H9 (cell line): ENCODE measurements around the gene OS9. TPM values are rescaled to one million over a fixed set of nuclear protein-coding genes. Genes with fewer than 3 reads are reported as not detected.

Experiments used
- DNase-seq: peaks from one replicate; pipeline ENCODE4 v3.0.0-alpha.2; 2017
- H2AFZ ChIP-seq: one replicate; pipeline ENCODE4 v1.6.1; 2013; ENCODE audit warnings: mild to moderate bottlenecking, low read length, control low read depth, moderate library complexity
- H2AK5ac ChIP-seq: 2 replicates; pipeline ENCODE4 v1.6.1; 2013; ENCODE audit warnings: low read length, control low read depth, mixed read lengths; ENCODE audit not compliant: insufficient read length
- H2BK120ac ChIP-seq: one replicate; pipeline ENCODE4 v1.6.1; 2013; ENCODE audit warnings: low read depth, mild to moderate bottlenecking, low read length, control low read depth, inconsistent platforms; ENCODE audit not compliant: poor library complexity, severe bottlenecking
- H2BK12ac ChIP-seq: 2 replicates; pipeline ENCODE4 v1.6.1; 2013; ENCODE audit warnings: low read length, control low read depth, mixed read lengths, low read depth; ENCODE audit not compliant: insufficient read length
- H2BK15ac ChIP-seq: 2 replicates; pipeline ENCODE4 v1.6.1; 2013; ENCODE audit warnings: low read depth, low read length, control low read depth
- H2BK20ac ChIP-seq: one replicate; pipeline ENCODE4 v1.6.1; 2013; ENCODE audit warnings: low read depth, mild to moderate bottlenecking, low read length, control low read depth, inconsistent platforms; ENCODE audit not compliant: poor library complexity, severe bottlenecking
- H2BK5ac ChIP-seq: 2 replicates; pipeline ENCODE4 v1.6.1; 2013; ENCODE audit warnings: low read length, control low read depth, mixed read lengths; ENCODE audit not compliant: insufficient read length
- H3K14ac ChIP-seq: 2 replicates; pipeline ENCODE4 v1.6.1; 2013; ENCODE audit warnings: low read length, control low read depth; ENCODE audit not compliant: insufficient read depth
- H3K18ac ChIP-seq: 2 replicates; pipeline ENCODE4 v1.6.1; 2013; ENCODE audit warnings: low read depth, mild to moderate bottlenecking, mixed read lengths, low read length, control low read depth; ENCODE audit not compliant: insufficient read length
- H3K23ac ChIP-seq: 2 replicates; pipeline ENCODE4 v1.6.1; 2013; ENCODE audit warnings: low read length, control low read depth, mixed read lengths, low read depth; ENCODE audit not compliant: insufficient read length
- H3K23me2 ChIP-seq: 2 replicates; pipeline ENCODE4 v1.6.1; 2013; ENCODE audit warnings: low read depth, mild to moderate bottlenecking, mixed read lengths, low read length, control low read depth; ENCODE audit not compliant: insufficient read length, poor library complexity, severe bottlenecking
- H3K27ac ChIP-seq: 2 replicates; pipeline ENCODE4 v1.5.1; 2013; ENCODE audit warnings: low read length, control low read depth, mixed read lengths, low read depth; ENCODE audit not compliant: insufficient read length
- H3K27me3 ChIP-seq: 2 replicates; pipeline ENCODE4 v1.6.1; 2013; ENCODE audit warnings: low read length, control low read depth, inconsistent platforms; ENCODE audit not compliant: insufficient read depth
- H3K4ac ChIP-seq: 2 replicates; pipeline ENCODE4 v1.6.1; 2013; ENCODE audit warnings: low read depth, mild to moderate bottlenecking, control low read depth, inconsistent platforms, low read length, moderate library complexity
- H3K4me1 ChIP-seq: 2 replicates; pipeline ENCODE4 v1.6.1; 2013; ENCODE audit warnings: low read length, control low read depth, inconsistent platforms; ENCODE audit not compliant: insufficient read depth
- H3K4me2 ChIP-seq: 2 replicates; pipeline ENCODE4 v1.6.1; 2013; ENCODE audit warnings: low read length, control low read depth, mixed read lengths; ENCODE audit not compliant: insufficient read length, insufficient read depth
- H3K56ac ChIP-seq: 2 replicates; pipeline ENCODE4 v1.6.1; 2013; ENCODE audit warnings: low read depth, mild to moderate bottlenecking, mixed read lengths, low read length, control low read depth; ENCODE audit not compliant: insufficient read length
- H3K79me1 ChIP-seq: 2 replicates; pipeline ENCODE4 v1.6.1; 2013; ENCODE audit warnings: low read depth, mild to moderate bottlenecking, moderate library complexity, low read length, control low read depth, inconsistent platforms; ENCODE audit not compliant: insufficient read depth, poor library complexity, severe bottlenecking
- H3K79me2 ChIP-seq: 2 replicates; pipeline ENCODE4 v1.6.1; 2013; ENCODE audit warnings: low read length, control low read depth, inconsistent platforms; ENCODE audit not compliant: insufficient read depth
- H3K9ac ChIP-seq: 2 replicates; pipeline ENCODE4 v1.6.1; 2013; ENCODE audit warnings: low read length, control low read depth, mixed read lengths; ENCODE audit not compliant: insufficient read length; ENCODE audit errors: extremely low read depth
- H3K9me3 ChIP-seq: one replicate; pipeline ENCODE4 v1.6.1; 2013; ENCODE audit warnings: low read depth, low read length, inconsistent platforms; ENCODE audit not compliant: control insufficient read depth
- H3T11ph ChIP-seq: one replicate; pipeline ENCODE4 v1.6.1; 2013; ENCODE audit warnings: mild to moderate bottlenecking, low read length, control low read depth, inconsistent platforms
- H4K20me1 ChIP-seq: one replicate; pipeline ENCODE4 v1.6.1; 2013; ENCODE audit not compliant: control insufficient read depth, insufficient read length, insufficient read depth
- H4K5ac ChIP-seq: 2 replicates; pipeline ENCODE4 v1.6.1; 2013; ENCODE audit warnings: low read depth, mild to moderate bottlenecking, mixed read lengths, low read length, control low read depth; ENCODE audit not compliant: insufficient read length
- H4K8ac ChIP-seq: replicated peaks from 2 replicates; pipeline ENCODE4 v1.6.1; 2013; ENCODE audit warnings: low read length, control low read depth, mixed read lengths, low read depth; ENCODE audit not compliant: insufficient read length
- H4K91ac ChIP-seq: 2 replicates; pipeline ENCODE4 v1.6.1; 2013; ENCODE audit warnings: low read depth, mild to moderate bottlenecking, moderate library complexity, mixed read lengths, low read length, control low read depth; ENCODE audit not compliant: insufficient read length
- H3K27ac Mint-ChIP-seq, 3 experiments: 2 replicates in 2 of 3; 3 replicates in 1 of 3; pipeline ENCODE4 v1.8.0; 2020 to 2021; ENCODE audit warnings: mixed read lengths in 3 of 3, mild to moderate bottlenecking in 1 of 3, moderate library complexity in 1 of 3
- H3K27me3 Mint-ChIP-seq: 2 replicates; pipeline ENCODE4 v1.8.0; 2021; ENCODE audit warnings: low read depth, mild to moderate bottlenecking, moderate library complexity, mixed read lengths
- H3K36me3 Mint-ChIP-seq, 3 experiments: 2 replicates in 2 of 3; 3 replicates in 1 of 3; pipeline ENCODE4 v1.8.0; 2020 to 2021; ENCODE audit warnings: low read depth in 3 of 3, mixed read lengths in 3 of 3; ENCODE audit not compliant: insufficient read depth in 1 of 3
- H3K4me1 Mint-ChIP-seq, 2 experiments: 2 replicates each; pipeline ENCODE4 v1.8.0; 2020; ENCODE audit warnings: mixed read lengths in 2 of 2
- H3K4me3 Mint-ChIP-seq, 2 experiments: 2 replicates in 1 of 2; 3 replicates in 1 of 2; pipeline ENCODE4 v1.8.0; 2020 to 2021; ENCODE audit warnings: mild to moderate bottlenecking in 2 of 2, mixed read lengths in 2 of 2, moderate library complexity in 1 of 2
- H3K9me3 Mint-ChIP-seq, 2 experiments: 2 replicates in 1 of 2; 3 replicates in 1 of 2; pipeline ENCODE4 v1.8.0; 2020; ENCODE audit warnings: mild to moderate bottlenecking in 2 of 2, mixed read lengths in 2 of 2, moderate library complexity in 1 of 2
- CTCF ChIP-seq: fragments of 200-600 bp; sonication (generic); conservative IDR thresholded peaks from 3 replicates; pipeline ENCODE4 v1.8.0; 2021; ENCODE audit warnings: antibody characterized with exemption, mild to moderate bottlenecking
- WGBS: extraction: QIAGEN DNeasy Blood & Tissue Kit; methylation state at CpG from one replicate; pipeline ENCODE4 v1.1.7; 2013; ENCODE audit warnings: missing lambda C conversion rate, low lambda C conversion rate, mixed read lengths; ENCODE audit not compliant: insufficient read length; ENCODE audit errors: extremely low coverage; 5-methylcytosine and 5-hydroxymethylcytosine counted together
- total RNA-seq: library from RNA; stranded (reverse); gene quantifications from 2 replicates; pipeline ENCODE4 v1.2.1, GENCODE V29; 2021

Gene OS9
- total RNA-seq, 1 experiment from 2014 or later = 112 TPM

DNA sequence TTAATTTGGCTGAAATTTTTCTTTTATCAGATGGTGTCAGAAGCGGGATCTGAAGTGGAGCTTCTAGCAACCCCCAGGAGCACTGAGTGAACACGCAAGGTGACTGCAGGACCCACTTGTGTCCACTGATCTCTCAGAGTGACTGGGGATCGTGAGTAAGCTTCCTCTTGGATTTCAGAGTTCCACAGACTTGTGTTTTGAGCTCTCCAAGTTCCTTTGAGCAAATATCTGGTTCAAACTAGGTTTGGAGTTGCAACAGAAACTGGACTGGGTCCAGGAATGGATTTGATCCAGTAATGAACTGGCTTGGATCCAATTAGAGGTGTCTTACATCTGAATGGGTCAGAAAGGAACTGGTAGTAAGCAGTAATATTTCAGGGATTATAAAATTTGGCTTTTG lies 36.2 kb upstream of the OS9 start:
- Histone ChIP-seq H3K56ac (no peak overlapping the region), H2BK5ac (no peak overlapping the region), H3K79me1 (no peaks in the 10 kb centered on the region), H3K9me3 (no peaks in the 10 kb centered on the region), H3K27ac (no peak overlapping the region), H4K91ac (no peak overlapping the region), H2AFZ (no peak overlapping the region), H2BK120ac (no peak overlapping the region), H3K4ac (no peak overlapping the region), H2BK12ac (no peak overlapping the region), H2AK5ac (no peak overlapping the region), H3T11ph (no peak overlapping the region), H2BK15ac (no peak overlapping the region), H3K4me1 (no peaks in the 10 kb centered on the region), H3K9ac (no peak overlapping the region), H3K79me2 (no peaks in the 10 kb centered on the region), H3K23me2 (no peaks in the 10 kb centered on the region), H3K14ac (no peak overlapping the region), H4K5ac (no peak overlapping the region), H3K4me2 (no peak overlapping the region), H4K8ac (no peak overlapping the region), H3K18ac (no peak overlapping the region), H3K23ac (no peak overlapping the region), H3K27me3 (no peaks in the 10 kb centered on the region), H4K20me1 (no peaks in the 10 kb centered on the region), H2BK20ac (no peak overlapping the region)
- WGBS = no CpG with 5 or more reads among the region's 3 CpGs
- peaks cover 0 to 14% (median 7%) of the 10 kb centered on the region in 3 experiments; a peak in 3 of 7 replicates for H3K36me3 Mint-ChIP-seq
- no peak for DNase-seq
- H3K4me3 Mint-ChIP-seq = no peak overlapping the region
- peaks cover 72 to 79% of the 10 kb centered on the region in 2 experiments for H3K9me3 Mint-ChIP-seq
- TF ChIP-seq CTCF = no peak
- H3K27ac Mint-ChIP-seq = no peak overlapping the region
- peaks cover 23% of the 10 kb centered on the region for H3K27me3 Mint-ChIP-seq
- no peaks in the 10 kb centered on the region for H3K4me1 Mint-ChIP-seq
